Limb (tissue), 2 donors: ENCODE measurements around the gene USH1G.
A peak's percentile ranks its signal among the peaks of the same experiment; 100 is the strongest.
"Not testable (repeated sequence)": the region's sequence is repeated elsewhere in the genome, so short reads cannot be mapped to it uniquely, and the experiment has no call there.

Experiments used
- DNase-seq, 2 donors: peaks; one replicate each; pipeline ENCODE4 v3.0.0-alpha.2; 2016; ENCODE audit errors: extremely low spot score in 2 of 2

The USH1G gene

DNA sequence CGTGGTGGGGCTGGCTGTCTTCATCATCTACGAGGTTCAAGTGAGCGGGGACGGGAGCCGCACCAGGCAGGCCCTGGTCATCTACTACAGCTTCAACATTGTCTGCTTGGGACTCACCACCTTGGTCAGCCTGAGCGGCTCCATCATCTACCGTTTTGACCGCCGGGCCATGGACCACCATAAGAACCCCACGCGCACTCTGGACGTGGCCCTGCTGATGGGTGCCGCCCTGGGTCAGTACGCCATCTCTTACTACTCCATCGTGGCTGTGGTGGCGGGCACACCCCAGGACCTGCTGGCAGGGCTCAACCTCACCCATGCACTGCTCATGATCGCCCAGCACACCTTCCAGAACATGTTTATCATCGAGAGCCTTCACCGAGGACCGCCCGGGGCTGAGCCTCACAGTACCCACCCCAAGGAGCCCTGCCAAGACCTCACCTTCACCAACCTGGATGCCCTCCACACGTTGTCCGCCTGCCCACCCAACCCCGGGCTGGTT, 7.5 kb upstream of the USH1G start:
- DNase-seq = no peak

- DNase-seq = no peak
Measured at GRCh38 chr17:74928786-74929185, 5.7 kb upstream of the USH1G start.

GRCh38 chr17:74925242-74925641, 2.2 kb upstream of the USH1G start:
- no peak for DNase-seq

GRCh38 chr17:74924250-74924948, 1.3 kb upstream of the USH1G start, which contains the start of gene OTOP2:
Gene OTOP2 (plus strand): TSS chr17:74924273. CDS start chr17:74924633, 360 bp downstream.
- DNase-seq = no peak

GRCh38 chr17:74923538-74924249, 639 bp upstream of the USH1G start:
- DNase-seq = peak; percentile 13 to 78

GRCh38 chr17:74922172-74922571, 883 bp downstream of the USH1G start:
- DNase-seq = no peak

DNA sequence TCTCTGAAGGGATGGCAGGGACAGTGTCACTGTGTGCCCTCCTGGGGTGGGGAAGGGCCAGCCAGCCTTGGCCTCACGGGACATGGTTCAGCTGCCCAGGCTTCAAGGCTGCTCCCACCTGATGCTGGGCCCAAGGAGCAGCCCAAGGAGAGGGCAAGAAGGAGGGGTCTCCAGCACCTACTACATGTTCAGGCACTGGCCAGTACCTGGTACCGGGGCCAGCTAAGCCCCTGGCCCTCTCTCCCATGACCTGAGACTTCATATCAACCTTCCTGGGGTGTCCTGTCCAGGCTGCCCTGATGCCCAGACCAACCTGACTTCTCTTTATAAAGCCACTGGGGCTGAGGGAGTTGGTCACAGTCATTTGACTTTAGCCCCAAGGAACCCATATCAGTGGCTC, 1.3 kb downstream of the USH1G start:
- no peak for DNase-seq

- no peak for DNase-seq
Measured at GRCh38 chr17:74921026-74921681, 1.9 kb downstream of the USH1G start.

DNA sequence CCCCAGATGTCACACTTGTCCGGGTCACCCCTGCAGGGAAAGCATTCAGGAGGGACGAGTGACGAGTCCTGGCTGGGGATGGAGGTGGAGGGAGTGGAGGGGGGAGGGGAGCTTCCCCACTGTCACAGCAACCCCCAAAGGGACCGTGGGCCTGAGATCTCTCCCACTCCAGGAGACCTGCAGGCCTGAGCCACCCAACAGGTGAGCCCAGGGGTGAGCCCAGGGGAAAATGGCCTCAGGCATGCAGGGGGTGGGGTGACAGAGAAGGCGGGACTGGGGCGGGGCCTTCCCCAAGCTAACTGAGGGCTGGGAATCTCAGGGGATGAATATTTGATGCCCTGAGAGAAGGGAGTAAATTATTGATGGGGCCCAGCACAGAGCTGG, 2.4 kb downstream of the USH1G start:
- DNase-seq = no peak

- DNase-seq = no peak
Measured at GRCh38 chr17:74920306-74920620, 2.8 kb downstream of the USH1G start.

DNA sequence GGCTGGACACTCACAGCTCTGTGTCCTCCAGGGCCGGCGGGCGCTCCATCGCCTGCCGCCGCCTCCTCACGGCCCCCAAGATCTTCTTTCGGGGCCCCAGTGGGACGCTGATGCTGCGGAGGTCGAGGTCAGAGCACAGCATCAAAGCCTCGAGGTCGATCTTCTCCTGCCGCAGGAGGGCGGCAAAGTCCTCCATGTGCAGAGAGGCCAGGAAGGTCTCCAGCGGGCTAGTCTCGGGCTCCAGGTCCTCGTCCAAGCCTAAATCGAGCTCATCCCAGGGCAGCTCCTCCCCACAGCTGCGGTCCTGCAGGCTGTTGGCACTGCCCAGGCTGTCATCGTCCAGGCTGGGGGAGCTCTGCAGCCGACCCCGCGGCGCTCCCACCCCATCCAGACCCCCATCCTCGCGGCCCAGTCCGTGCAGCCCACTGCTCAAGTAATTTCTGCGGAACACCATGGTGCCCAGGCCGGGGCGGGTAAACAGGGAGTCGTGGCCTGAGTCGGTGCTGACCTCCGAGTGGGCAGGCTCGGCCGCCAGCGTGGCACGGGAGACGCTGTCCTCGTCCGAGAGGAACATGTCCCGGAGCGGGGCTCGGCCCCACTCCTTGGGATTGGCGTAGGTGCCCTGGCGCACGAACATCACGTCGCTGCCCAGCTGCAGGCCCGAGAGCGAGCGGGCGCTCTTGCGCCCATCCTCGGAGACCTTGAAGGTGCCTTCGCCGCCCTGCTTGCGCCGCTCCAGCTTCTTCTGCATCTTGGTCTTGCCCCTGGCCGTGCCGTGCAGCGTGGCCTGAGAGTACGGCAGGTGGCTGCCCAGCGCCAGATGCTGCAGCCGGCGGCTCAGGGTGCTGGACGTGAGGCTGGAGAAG, 3.4 kb downstream of the USH1G start:
- DNase-seq = no peak

- DNase-seq = no peak
Measured at GRCh38 chr17:74918906-74919305, 4.1 kb downstream of the USH1G start.

GRCh38 chr17:74917430-74917829, 5.6 kb downstream of the USH1G start:
- no peak for DNase-seq

DNA sequence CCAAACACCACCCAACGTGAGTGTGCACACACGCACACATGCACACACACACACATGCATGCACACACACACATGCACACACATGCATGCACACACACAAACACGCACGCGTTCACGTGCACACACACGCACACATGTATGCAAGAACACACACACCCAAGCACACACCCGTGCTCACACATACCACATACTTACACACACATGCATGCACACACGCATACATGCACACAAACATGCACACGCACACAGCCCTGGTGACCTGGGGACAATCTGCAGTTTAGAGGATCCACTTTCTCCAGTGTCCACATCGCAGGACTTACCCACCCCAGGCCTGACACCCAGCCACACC, 6.2 kb downstream of the USH1G start:
- DNase-seq = no peak

- no peak for DNase-seq
Measured at GRCh38 chr17:74916136-74916850, 6.8 kb downstream of the USH1G start.

DNA sequence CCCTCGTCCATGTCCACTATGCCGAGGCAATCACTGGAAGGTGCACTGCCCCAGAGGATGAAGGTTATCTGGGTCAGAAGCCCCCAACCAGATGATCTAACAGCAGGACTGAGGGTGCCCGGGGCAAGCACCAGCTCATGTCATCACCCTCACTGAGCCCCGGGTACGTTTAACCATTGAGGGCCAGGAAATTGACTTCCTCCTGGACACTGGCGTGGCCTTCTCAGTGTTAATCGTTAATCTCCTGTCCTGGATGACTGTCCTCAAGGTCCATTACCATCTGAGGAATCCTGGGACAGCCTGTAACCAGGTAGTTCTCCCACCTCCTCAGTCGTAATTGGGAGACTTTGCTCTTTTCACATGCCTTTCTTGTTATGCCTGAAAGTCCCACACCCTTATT, 11.6 kb downstream of the USH1G start:
- not testable (repeated sequence) for DNase-seq

- DNase-seq = not testable (repeated sequence)
Measured at GRCh38 chr17:74909097-74909496, 14.0 kb downstream of the USH1G start.

DNA sequence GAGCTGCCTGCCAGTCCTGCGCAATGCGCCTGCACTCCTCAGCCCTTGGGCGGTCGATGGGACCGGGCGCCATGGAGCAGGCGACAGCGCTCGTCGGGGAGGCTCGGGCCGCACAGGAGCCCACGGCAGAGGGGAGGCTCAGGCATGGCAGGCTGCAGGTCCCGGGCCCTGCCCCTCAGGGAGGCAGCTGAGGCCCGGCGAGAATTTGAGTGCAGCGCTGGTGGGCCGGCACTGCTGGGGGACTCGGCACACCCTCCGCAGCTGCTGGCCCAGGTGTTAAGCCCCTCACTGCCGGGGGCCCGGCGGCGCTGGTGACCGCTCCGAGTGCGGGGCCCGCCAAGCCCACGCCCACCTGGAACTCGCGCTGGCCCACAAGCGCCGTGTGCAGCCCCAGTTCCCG, 16.0 kb downstream of the USH1G start:
- DNase-seq = no peak

- DNase-seq = not testable (repeated sequence)
Measured at GRCh38 chr17:74906214-74906793, 16.8 kb downstream of the USH1G start.

- DNase-seq = no peak
Measured at GRCh38 chr17:74904687-74905409, 18.2 kb downstream of the USH1G start.
